ENCODE data around the gene HHIPL1. TPM values are rescaled to one million over a fixed set of nuclear protein-coding genes. Genes with fewer than 3 reads are reported as not detected.

HHIPL1 gene
- total and polyA plus RNA-seq, 4 donors = 0.31 to 4.0 (median 1.1) TPM

DNA sequence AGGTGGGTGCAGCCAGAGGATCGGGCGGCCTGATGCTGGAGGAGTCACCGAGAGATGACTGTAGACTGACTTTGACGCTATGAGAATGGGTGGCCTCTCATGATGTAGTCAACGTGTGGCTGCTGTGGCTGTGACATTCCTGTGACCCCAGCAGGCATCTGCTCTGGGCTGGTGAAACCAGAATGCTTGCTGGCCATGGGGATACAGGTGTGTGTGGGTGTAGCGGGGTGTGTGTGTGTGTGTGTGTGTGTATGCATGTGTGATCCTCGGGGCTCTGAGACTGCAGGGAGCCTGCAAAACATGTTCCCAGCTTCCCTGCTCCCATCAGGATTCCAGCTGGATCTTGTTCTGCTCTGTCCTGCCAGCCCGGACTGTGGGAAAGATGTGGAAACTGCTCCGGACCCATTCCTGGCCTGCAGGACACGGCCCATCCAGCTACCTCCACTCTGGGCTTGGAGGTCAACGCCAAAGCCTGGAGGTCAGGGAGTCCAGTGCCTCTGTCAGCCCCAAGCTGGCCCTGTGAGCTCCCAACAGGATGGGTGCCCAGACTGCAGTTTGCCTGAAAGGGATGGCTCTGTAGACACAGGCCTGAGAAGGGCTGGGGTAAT, 18.8 kb upstream of the HHIPL1 start:
- Histone ChIP-seq H3K36me3 (ENCODE audit: control insufficient read depth in 4 of 4, insufficient read depth in 4 of 4, low read length in 4 of 4) (no peaks in the 10 kb centered on the region), H3K27ac (ENCODE audit: low read depth in 1 of 2, low read length in 1 of 2) (no peak overlapping the region), H3K9me3 (ENCODE audit: control insufficient read depth in 4 of 4, insufficient read depth in 3 of 4, low read length in 3 of 4) (no peaks in the 10 kb centered on the region), H3K27me3 (ENCODE audit: control insufficient read depth in 3 of 3, insufficient read depth in 3 of 3, low read length in 2 of 3) (no peaks in the 10 kb centered on the region), H3K4me1 (ENCODE audit: control insufficient read depth in 5 of 5, insufficient read depth in 5 of 5, low read length in 5 of 5) (no peaks in the 10 kb centered on the region), H3K4me3 (no peak overlapping the region), H3K9ac (ENCODE audit: insufficient read depth in 1 of 2, low read length in 2 of 2) (no peak overlapping the region)
- DNase-seq (peak in 1 of 3 donors; percentile 34), ATAC-seq (ENCODE audit: insufficient read depth, low FRiP score) (no peak)
- TF ChIP-seq CTCF (IDR thresholded peaks at IDR 0.05; ENCODE audit: control extremely low read depth, extremely low read depth) = no peak
- 83 to 95% methylated on average over 11 of the region's 11 CpGs for WGBS, 2 donors

DNA sequence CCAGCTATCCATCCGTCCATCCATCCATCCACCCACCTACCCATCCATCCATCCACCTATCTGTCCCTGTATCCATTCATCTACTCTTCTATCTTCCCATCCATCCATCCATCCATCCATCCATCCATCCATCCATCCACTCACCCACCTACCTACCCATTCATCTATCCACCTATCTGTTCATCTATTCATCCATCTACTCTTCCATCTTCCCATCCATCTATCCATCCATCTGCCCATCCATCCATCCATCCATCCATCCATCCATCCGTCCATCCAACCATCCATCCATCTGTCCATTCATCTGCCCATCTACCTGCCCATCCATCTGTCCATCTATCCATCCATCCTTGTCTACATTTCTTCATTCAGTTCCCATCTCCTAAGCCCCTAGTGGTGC, 17.8 kb upstream of the HHIPL1 start:
- ATAC-seq (ENCODE audit: insufficient read depth, low FRiP score) = no peak
- Histone ChIP-seq H3K4me3 (no peak overlapping the region), H3K27me3 (ENCODE audit: control insufficient read depth in 3 of 3, insufficient read depth in 3 of 3, low read length in 2 of 3) (no peaks in the 10 kb centered on the region), H3K27ac (ENCODE audit: low read depth in 1 of 2, low read length in 1 of 2) (no peak overlapping the region), H3K9ac (ENCODE audit: insufficient read depth in 1 of 2, low read length in 2 of 2) (no peak overlapping the region), H3K4me1 (ENCODE audit: control insufficient read depth in 5 of 5, insufficient read depth in 5 of 5, low read length in 5 of 5) (no peaks in the 10 kb centered on the region), H3K36me3 (ENCODE audit: control insufficient read depth in 4 of 4, insufficient read depth in 4 of 4, low read length in 4 of 4) (no peaks in the 10 kb centered on the region), H3K9me3 (ENCODE audit: control insufficient read depth in 4 of 4, insufficient read depth in 3 of 4, low read length in 3 of 4) (no peaks in the 10 kb centered on the region)
- 76 to 77% methylated on average over 2 of the region's 2 CpGs for WGBS, 2 donors
- no peak for TF ChIP-seq CTCF (IDR thresholded peaks at IDR 0.05; ENCODE audit: control extremely low read depth, extremely low read depth)
- DNase-seq = no peak

GRCh38 chr14:99627510-99628381, 17.2 kb upstream of the HHIPL1 start:
- H3K9ac ChIP-seq (ENCODE audit: insufficient read depth in 1 of 2, low read length in 2 of 2) = no peak overlapping the region
- H3K9me3 ChIP-seq (ENCODE audit: control insufficient read depth in 4 of 4, insufficient read depth in 3 of 4, low read length in 3 of 4) = no peaks in the 10 kb centered on the region
- H3K4me3 ChIP-seq = no peak overlapping the region
- no peak overlapping the region for H3K27ac ChIP-seq (ENCODE audit: low read depth in 1 of 2, low read length in 1 of 2)
- no peaks in the 10 kb centered on the region for H3K36me3 ChIP-seq (ENCODE audit: control insufficient read depth in 4 of 4, insufficient read depth in 4 of 4, low read length in 4 of 4)
- ATAC-seq (ENCODE audit: insufficient read depth, low FRiP score) (no peak), DNase-seq (no peak)
- 86 to 88% methylated on average over 13 of the region's 13 CpGs for WGBS, 2 donors
- no peaks in the 10 kb centered on the region for H3K27me3 ChIP-seq (ENCODE audit: control insufficient read depth in 3 of 3, insufficient read depth in 3 of 3, low read length in 2 of 3)
- no peak for TF ChIP-seq CTCF (IDR thresholded peaks at IDR 0.05; ENCODE audit: control extremely low read depth, extremely low read depth)
- no peaks in the 10 kb centered on the region for H3K4me1 ChIP-seq (ENCODE audit: control insufficient read depth in 5 of 5, insufficient read depth in 5 of 5, low read length in 5 of 5)
